NCI-H2081 treated with DMSO at 0.1 percent for 48 hours (cell line): ENCODE data around the gene GOSR1.
"Not testable (repeated sequence)": the region's sequence is repeated elsewhere in the genome, so short reads cannot be mapped to it uniquely, and the experiment has no call there.

Experiments
- DNase-seq: peaks from one replicate; lab custom pipeline; 2025; lab: John Stamatoyannopoulos, UW

GOSR1 gene

GRCh38 chr17:30505868-30506417 lies 28.7 kb downstream of the GOSR1 start:
- DNase-seq, result no peak

DNA sequence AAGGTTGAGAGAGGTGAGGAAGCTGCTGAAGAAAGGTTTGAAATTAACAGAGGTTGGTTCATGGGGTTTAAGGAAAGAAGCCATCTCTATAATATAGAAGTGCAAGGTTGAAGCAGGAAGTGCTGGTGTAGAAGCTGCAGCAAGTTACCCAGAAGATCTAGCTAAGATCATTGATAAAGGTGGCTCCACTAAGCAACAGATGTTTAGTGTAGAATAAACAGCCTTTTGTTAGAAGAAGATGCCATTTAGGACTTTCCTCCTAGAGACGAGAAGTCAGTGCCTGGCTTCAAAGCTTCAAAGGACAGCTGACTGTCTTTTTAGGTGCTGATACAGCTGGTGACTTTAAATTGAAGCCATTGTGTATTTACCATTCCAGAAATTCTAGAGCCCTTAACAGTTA lies 29.3 kb downstream of the GOSR1 start:
- DNase-seq, result no peak

DNA sequence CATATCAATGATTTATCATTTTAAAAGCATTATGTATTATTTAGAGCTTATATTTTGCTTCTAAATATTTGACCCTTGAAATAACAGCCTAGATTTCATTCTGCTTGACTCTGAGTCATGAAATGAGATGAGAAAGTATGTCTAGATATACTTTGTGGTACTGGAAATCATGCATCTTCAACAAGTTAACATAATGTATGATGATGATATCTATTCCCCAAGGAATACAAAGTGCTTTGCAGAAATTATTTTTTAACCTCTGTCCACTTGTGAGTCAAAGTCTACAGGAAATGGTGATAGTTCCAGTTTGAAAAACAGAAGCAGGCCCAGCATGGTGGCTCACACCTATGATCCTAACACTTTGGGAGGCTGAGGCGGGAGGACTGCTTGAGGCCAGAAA lies 36.1 kb downstream of the GOSR1 start:
- no peak for DNase-seq

GRCh38 chr17:30514895-30515596 lies 37.8 kb downstream of the GOSR1 start:
- no peak for DNase-seq

DNA sequence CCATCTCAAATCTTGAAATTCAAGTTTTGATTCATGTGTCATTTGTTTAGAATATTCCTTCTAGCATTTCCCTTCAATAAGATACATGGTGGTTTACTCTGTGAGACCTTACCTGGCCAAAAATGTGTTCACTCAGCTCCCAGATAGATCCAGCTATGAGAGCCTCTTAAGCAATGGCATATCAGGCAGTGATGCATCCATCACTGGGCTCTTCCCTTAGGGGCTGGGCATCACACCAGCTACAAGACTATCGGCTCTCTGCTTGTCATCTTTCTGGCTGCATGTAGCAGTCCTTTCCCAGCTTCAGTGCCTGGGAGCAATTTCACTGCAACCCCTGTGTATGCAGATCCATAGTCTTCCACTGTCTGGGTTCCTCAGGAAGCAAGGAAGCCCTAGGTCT lies 40.6 kb downstream of the GOSR1 start:
- DNase-seq, result no peak

DNA sequence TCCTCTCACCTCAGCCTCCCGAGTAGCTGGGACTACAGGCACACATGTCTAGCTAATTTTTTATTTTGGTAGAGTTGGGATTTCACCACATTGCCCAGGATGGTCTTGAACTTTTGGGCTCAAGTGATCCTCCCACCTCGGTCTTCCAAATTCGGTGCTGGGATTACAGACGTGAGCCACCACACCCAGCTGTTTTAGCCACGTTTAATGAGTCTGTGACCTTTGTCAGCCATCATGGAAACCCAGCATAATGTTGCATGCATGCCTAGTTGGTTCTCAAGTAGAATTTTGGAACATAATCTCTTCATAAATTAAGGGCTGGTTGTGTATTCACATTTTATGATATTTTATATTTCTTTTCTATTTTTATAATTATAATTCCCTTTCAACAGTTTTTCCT lies 42.0 kb downstream of the GOSR1 start:
- DNase-seq, result no peak

GRCh38 chr17:30519707-30520106 lies 42.5 kb downstream of the GOSR1 start:
- no peak for DNase-seq

GRCh38 chr17:30520436-30520835 lies 43.2 kb downstream of the GOSR1 start:
- DNase-seq, result no peak

DNA sequence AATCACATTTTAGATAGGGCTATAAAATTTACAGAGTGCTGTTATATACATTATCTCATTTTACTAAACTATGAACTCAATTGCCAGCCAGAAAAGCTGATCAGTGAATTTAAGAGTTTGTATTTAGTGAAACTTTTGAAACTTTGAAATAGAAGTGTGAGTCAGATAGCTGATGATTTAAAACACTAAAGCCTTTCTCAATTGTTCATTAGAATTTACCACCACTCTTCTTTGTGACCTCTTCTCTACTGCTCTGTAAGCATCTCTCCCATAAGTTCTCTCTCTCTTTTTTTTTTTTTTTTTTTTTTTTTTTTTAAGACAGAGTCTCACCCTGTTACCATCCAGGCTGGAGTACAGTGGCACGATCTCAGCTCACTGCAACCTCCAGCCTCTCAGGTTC lies 43.7 kb downstream of the GOSR1 start:
- DNase-seq, result no peak

- DNase-seq, result no peak
Measured at GRCh38 chr17:30521766-30522165, 44.6 kb downstream of the GOSR1 start.

- not testable (repeated sequence) for DNase-seq
Measured at GRCh38 chr17:30523236-30523635, 46.0 kb downstream of the GOSR1 start.

DNA sequence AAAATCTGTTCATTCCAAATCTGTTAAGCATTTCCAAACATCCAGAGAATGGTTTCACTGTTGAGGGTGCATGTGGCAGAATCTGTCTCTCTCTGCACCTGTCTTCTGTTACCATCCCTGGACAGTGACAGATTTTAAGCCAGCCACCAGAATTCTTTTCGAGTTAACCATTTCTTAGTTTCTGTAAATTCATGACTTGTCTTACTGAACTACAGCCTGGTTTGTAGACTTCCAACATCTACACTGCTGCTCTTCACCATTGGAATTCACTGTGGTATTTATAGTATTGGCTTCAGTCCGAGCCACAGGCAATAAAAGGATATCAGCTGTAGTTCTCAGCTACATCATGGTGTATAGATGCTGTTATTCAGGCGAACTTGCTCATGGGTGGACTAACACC lies 47.6 kb downstream of the GOSR1 start:
- no peak for DNase-seq

- no peak for DNase-seq
Measured at GRCh38 chr17:30526401-30526800, 49.2 kb downstream of the GOSR1 start.

- DNase-seq, result not testable (repeated sequence)
Measured at GRCh38 chr17:30528701-30529100, 51.5 kb downstream of the GOSR1 start.

DNA sequence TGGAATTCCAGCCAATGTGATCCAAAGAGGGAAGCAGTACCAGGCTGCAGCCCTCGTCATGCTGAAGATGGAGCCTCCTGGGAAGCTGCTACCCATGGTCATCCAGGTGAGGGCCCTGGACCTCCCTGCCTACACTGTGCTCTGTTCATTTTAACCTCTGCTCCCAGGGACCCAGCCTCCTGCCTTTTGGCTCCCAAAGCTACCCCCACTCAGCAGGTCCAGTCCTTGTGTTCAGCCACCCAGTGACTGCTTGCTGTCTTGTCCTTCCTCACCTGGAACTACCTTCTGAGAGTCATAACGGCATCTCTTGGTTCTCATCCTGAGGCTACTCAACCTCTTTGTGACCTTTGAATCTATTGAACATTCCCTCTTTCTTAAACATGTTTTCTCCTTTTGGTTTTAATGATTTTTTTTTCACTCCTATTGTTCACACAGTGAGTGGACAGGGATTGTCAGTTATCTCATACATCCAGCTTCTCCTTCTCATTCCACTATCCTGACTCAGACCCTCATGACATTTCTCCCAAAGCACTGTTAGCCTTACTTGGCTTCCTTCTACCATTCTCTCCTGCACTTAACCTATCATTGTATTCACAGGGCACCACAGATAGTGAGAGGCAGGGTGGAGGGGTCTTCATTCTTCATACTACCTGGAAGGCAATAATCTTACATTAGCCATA lies 53.3 kb downstream of the GOSR1 start:
- DNase-seq, result no peak

DNA sequence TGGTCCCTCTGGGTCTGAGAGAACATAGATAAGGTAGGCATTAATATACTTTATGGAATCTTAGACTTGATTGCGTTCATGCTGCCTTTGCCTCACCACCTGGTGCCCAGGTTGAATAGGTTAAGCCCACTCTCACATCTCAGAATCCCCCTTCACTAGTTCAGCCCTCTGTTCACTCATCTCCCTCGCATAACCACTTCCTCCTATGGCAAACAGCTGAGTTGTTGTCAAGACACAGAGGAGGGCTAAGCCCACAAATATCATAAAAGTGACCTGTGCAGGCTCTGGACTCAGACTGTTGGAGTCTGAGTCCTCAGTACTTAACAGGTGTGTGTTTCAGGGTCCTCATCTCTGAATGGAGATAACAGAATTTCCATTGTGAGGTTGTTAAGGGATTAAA lies 55.7 kb downstream of the GOSR1 start:
- no peak for DNase-seq

GRCh38 chr17:30534298-30534697 lies 57.1 kb downstream of the GOSR1 start:
- no peak for DNase-seq

DNA sequence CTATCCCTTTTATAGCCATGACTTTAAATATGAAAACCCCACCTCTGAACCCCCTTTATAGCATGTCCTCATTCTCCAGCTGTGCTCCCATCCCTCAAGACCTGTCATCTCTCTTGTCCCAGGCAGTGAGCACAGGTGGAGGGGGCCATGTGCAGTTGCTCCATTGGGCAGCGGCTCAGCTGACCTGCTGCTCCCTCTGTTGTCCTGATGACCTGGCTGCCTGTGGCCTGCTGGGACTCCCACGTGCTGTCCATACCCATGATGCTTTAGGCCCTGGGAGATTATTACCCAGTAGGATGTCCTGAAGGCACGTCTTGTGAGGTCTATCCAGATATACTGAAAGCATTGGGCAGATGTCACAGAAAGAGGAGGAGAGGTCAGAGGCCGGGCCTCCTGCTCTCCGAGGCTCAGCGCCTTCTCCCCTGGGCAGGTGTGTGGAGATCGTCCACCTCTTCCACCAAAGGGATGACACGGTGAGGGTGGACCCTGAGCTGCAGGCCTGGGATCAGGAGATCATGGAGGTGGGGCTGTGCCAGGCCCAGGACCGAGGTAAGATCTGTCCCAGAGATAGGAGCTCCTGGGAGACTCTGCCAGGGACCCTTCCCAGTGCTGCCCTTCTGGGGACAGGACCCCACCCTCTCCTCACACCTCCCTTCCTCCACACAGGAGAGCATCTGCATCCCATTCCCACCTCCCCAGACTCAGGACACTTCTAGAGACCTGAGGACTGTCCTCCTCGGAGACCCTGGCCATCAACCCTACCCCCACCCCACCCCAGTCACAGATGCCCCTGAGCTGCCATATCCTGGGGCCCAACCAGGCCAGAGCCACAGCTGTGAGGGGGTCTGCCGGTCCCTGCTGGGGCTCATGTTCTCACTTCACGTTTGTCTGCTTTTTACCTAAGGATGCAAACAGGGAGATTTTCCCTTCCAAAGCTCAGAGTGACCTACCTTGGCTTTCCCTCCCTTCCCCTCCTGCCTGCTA lies 58.0 kb downstream of the GOSR1 start:
- no peak for DNase-seq

DNA sequence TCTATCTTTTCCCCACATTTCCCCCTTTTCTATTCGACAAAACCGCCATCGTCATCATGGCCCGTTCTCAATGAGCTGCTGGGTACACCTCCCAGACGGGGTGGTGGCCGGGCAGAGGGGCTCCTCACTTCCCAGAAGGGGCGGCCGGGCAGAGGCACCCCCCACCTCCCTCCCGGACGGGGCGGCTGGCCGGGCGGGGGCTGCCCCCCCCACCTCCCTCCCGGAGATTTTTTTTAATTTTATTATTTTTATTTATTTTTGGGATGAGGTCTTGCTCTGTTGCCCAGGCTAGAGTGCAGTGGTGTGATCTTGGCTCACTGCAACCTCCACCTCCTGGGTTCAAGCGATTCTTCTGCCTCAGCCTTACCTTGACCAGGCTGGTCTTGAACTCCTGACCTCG lies 59.6 kb downstream of the GOSR1 start:
- not testable (repeated sequence) for DNase-seq

DNA sequence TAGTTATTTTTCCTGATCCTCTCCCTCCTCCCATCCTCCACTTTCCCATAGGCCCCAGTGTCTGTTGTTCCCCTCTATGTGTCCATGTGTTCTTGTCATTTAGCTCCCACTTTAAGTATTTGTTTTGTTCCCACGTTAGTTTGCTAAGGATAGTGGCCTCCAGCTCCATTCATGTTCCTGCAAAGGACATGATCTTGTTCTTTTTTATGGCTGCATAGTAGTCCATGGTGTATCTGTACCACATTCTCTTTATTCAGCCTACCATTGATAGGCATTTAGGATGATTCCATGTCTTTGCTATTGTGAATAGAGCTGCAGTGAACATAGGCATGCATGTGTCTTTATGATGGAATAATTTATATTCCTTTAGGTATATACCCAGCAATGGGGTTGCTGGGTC lies 60.5 kb downstream of the GOSR1 start:
- DNase-seq, result not testable (repeated sequence)

DNA sequence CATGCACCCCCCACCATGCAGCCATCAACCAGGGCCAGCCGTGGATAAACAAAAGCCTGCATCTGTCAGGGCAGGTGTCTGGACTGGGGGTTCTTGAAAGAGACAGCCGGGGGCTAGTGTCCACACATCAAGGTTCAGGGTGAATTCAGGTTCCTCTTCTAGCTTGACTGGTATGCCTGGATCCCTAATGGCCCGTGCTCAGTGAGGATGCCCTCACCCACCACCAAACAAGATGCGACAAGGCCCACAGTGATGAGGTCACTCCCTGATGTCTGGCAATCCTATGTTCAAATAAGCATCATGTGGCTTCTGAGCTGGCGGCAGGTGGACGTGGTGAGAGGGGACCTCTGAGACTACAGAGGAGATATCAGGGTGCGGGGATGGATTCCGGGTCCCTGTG lies 64.6 kb downstream of the GOSR1 start:
- DNase-seq, result no peak

DNA sequence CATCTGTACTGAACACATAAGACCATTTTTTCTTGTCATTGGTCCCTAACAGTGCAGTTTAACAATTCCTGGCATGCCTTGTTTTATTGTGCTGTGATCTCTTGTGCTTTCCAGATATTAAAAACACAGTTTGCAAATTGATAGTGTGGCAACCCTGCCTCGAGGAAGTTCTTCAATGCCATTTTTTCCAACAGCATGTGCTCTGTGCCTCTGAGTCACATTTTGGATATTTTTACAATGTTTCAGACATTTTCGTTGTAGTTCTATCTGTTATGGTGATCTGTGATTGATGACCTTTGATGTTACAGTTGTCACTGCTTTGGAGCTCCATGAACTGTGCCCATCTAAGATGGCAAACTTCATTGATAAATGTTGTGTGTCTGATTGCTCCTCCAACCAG lies 66.2 kb downstream of the GOSR1 start:
- DNase-seq, result no peak
